HepG2 (cell line): ENCODE results near the gene NPFFR1. TPM values are rescaled to one million over a fixed set of nuclear protein-coding genes. Genes with fewer than 3 reads are reported as not detected.

Experiments used
- CTCF ChIP-seq: sonication (generic); formaldehyde crosslinking; IDR thresholded peaks from 2 replicates; pipeline ENCODE4 v1.5.0; 2020; ENCODE audit warnings: mild to moderate bottlenecking, missing genetic modification reagents, moderate library complexity
- ESRRA ChIP-seq: sonication (generic); formaldehyde crosslinking; IDR thresholded peaks from 2 replicates; pipeline ENCODE4 v1.5.1; 2020; ENCODE audit warnings: mild to moderate bottlenecking, low read depth, missing genetic modification reagents
- HIC2 ChIP-seq: sonication (generic); formaldehyde crosslinking; IDR thresholded peaks from 2 replicates; pipeline ENCODE4 v1.9.0; 2022; ENCODE audit warnings: low read depth, missing genetic modification reagents
- LRRFIP1 ChIP-seq: sonication (generic); formaldehyde crosslinking; conservative IDR thresholded peaks from 2 replicates; pipeline ENCODE4 v1.4.0; 2020; ENCODE audit warnings: missing genetic modification reagents
- NONO ChIP-seq, 2 experiments: fragments of 450-650 bp in 1 of 2; sonication (generic) in 1 of 2; formaldehyde crosslinking in 1 of 2; IDR thresholded peaks in 1 of 2; conservative IDR thresholded peaks in 1 of 2; 2 replicates each; pipeline versions ENCODE4 v1.6.1 to v1.8.0; 2017 to 2022; ENCODE audit warnings: mild to moderate bottlenecking in 1 of 2, missing genetic modification reagents in 1 of 2, moderate library complexity in 1 of 2
- RAD21 ChIP-seq: fragments of 450-650 bp; formaldehyde crosslinking; IDR thresholded peaks from 2 replicates; pipeline ENCODE4 v1.5.0; 2020; ENCODE audit warnings: mild to moderate bottlenecking
- SAFB2 ChIP-seq: sonication (generic); formaldehyde crosslinking; IDR thresholded peaks from 2 replicates; pipeline ENCODE4 v1.5.1; 2020; ENCODE audit warnings: missing genetic modification reagents, low read depth, mild to moderate bottlenecking, borderline replicate concordance
- SNAPC2 ChIP-seq: sonication (generic); formaldehyde crosslinking; IDR thresholded peaks from 2 replicates; pipeline ENCODE4 v1.8.1; 2022; ENCODE audit warnings: mild to moderate bottlenecking, missing genetic modification reagents
- SPEN ChIP-seq: sonication (generic); formaldehyde crosslinking; IDR thresholded peaks from 2 replicates; pipeline ENCODE4 v1.5.1; 2020; ENCODE audit warnings: low read depth, mild to moderate bottlenecking, missing genetic modification reagents
- TARDBP ChIP-seq: sonication (generic); formaldehyde crosslinking; IDR thresholded peaks from 2 replicates; pipeline ENCODE4 v1.8.0; 2022; ENCODE audit warnings: mild to moderate bottlenecking, missing genetic modification reagents
- U2AF1 ChIP-seq: fragments of 200-400 bp; formaldehyde crosslinking; optimal IDR thresholded peaks from 2 replicates; pipeline ENCODE3; 2017; ENCODE audit warnings: mild to moderate bottlenecking, low read depth, low read length
- XBP1 ChIP-seq: sonication (generic); formaldehyde crosslinking; IDR thresholded peaks from 2 replicates; pipeline ENCODE4 v1.5.0; 2020; ENCODE audit warnings: missing genetic modification reagents
- ZC3H13 ChIP-seq: sonication (generic); formaldehyde crosslinking; IDR thresholded peaks from 2 replicates; pipeline ENCODE4 v1.8.1; 2023; ENCODE audit warnings: mild to moderate bottlenecking, missing genetic modification reagents, moderate library complexity
- ZNF234 ChIP-seq: sonication (generic); formaldehyde crosslinking; conservative IDR thresholded peaks from 2 replicates; pipeline ENCODE4 v1.5.1; 2020; ENCODE audit warnings: mild to moderate bottlenecking, missing genetic modification reagents
- ZNF263 ChIP-seq: sonication (generic); formaldehyde crosslinking; IDR thresholded peaks from 2 replicates; pipeline ENCODE4 v1.4.0; 2020; ENCODE audit warnings: missing genetic modification reagents
- ZNF44 ChIP-seq: sonication (generic); formaldehyde crosslinking; IDR thresholded peaks from 2 replicates; pipeline ENCODE4 v1.5.1; 2020; ENCODE audit warnings: mild to moderate bottlenecking, missing genetic modification reagents
- ZNF441 ChIP-seq: sonication (generic); formaldehyde crosslinking; IDR thresholded peaks from 2 replicates; pipeline ENCODE4 v1.7.0; 2021; ENCODE audit warnings: missing genetic modification reagents, borderline replicate concordance
- ZNF7 ChIP-seq: IDR thresholded peaks from 2 replicates; pipeline ENCODE4 v1.6.1; 2016; ENCODE audit warnings: missing biosample characterization, missing genetic modification reagents
- ZNF720 ChIP-seq: sonication (generic); formaldehyde crosslinking; IDR thresholded peaks from 2 replicates; pipeline ENCODE4 v1.4.0; 2020; ENCODE audit warnings: missing genetic modification reagents
- ZNF775 ChIP-seq: sonication (generic); formaldehyde crosslinking; IDR thresholded peaks from 2 replicates; pipeline ENCODE4 v1.4.0; 2020; ENCODE audit warnings: missing genetic modification reagents, mild to moderate bottlenecking, moderate library complexity, borderline replicate concordance
- polyA plus RNA-seq, 8 experiments: library from polyadenylated mRNA; depleted of rRNA in 3 of 8; stranded (reverse) in 7 of 8; unstranded in 1 of 8; fragments of >200 nt; fragmentation: Illumina TruSeq in 4 of 8; extraction: Trizol in 4 of 8; gene quantifications; 2 replicates each; pipeline versions ENCODE4 v1.2.1 to v1.2.3, GENCODE V29; 2011 to 2016; ENCODE audit warnings: low read depth in 4 of 8, missing spikeins in 1 of 8, mixed read lengths in 1 of 8; ENCODE audit not compliant: insufficient read depth in 1 of 8
- total RNA-seq, 5 experiments: library from RNA; depleted of rRNA; stranded (reverse); fragments of >200 nt; fragmentation: Illumina TruSeq; extraction: Trizol; gene quantifications; 2 replicates each; pipeline ENCODE4 v1.2.3, GENCODE V29; 2016; ENCODE audit warnings: low read depth in 1 of 5
- TF ChIP-seq, protein P1 (sequence below): sonication (generic); formaldehyde crosslinking; IDR thresholded peaks from 2 replicates; pipeline ENCODE4 v1.4.0; 2020; ENCODE audit warnings: missing genetic modification reagents

The NPFFR1 gene
- total and polyA plus RNA-seq, 2 of the 13 experiments (the other 11 are each of a cell fraction or from before 2014, with no cell fraction given) = under 0.01 TPM; not detected in 1

DNA sequence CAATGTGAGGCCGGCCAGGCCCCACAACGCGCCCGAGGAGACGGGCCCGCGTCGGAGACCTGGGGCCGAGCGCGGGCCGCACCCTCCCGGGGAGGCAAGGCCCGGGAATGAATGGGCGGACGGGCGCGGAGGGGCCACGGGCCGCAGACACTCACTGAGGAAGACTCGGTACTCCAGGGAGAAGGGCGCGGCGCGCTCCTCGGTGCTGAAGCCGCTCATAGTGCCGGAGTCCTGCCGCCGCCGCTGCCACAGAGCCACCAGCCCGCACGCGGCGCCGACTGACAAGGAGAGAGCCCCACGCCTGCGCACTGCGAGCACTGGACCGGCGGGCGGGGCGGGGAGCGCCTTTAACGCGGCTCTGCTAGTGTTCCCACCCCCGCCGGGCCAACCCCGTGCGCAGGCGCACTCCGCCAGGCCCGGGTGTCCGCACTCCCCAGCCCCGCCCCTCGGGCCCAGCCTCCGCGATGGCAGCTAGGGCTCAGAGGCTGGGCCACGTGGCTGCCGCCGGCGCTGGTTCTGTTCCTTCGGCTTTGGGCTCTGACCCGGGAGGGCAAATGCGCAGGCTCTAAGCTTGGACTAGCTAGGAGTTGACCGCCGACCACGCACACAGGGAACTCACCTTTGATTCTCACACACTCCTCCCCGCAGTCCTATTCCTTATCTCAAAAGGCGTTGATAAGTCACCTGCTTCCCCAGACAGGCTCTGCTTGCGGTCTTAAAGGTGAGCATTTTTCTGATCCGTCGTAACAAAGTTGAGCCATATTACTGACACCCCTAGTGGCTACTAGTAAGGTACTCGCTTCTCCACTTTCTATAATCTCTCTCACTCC is 50.5 kb downstream of the NPFFR1 start, which contains the start of gene PPA1 (continued):
- TF ChIP-seq HIC2 (CRISPR knock-in tag) = 0 out of 2 replicates have a peak, but pooled peaks have one; percentile 28
- no peak for TF ChIP-seq ESRRA (CRISPR knock-in tag)
- TF ChIP-seq U2AF1 = no peak
- no peak for TF ChIP-seq LRRFIP1 (CRISPR knock-in tag)
- 0 out of 2 replicates have a peak, but pooled peaks have one; percentile 24 for TF ChIP-seq ZNF441 (CRISPR knock-in tag)
- 0 out of 2 replicates have a peak, but pooled peaks have one; percentile 16 for TF ChIP-seq ZNF263
- 0 out of 2 replicates have a peak, but pooled peaks have one; percentile 65 for TF ChIP-seq ZNF234 (CRISPR knock-in tag)
- no peak for TF ChIP-seq ZNF720 (CRISPR knock-in tag)
- 0 out of 2 replicates have a peak, but pooled peaks have one; percentile 13 for TF ChIP-seq SAFB2 (CRISPR knock-in tag)
- TF ChIP-seq ZNF775 (CRISPR knock-in tag) = no peak
- TF ChIP-seq RAD21 (CRISPR knock-in tag) = peak; percentile 40; the same call in 1 of the 2 replicates
- no peak for TF ChIP-seq ZNF7 (CRISPR knock-in tag)
- TF ChIP-seq CTCF (CRISPR knock-in tag) = peak; percentile 38; the same call in 1 of the 2 replicates
- no peak for TF ChIP-seq TARDBP (CRISPR knock-in tag)
- TF ChIP-seq XBP1 (CRISPR knock-in tag) = no peak
- peak; percentile 73 for TF ChIP-seq SPEN (CRISPR knock-in tag)
- peak; percentile 80; the same call in 1 of the 2 replicates for TF ChIP-seq ZC3H13 (CRISPR knock-in tag)
- TF ChIP-seq SNAPC2 (CRISPR knock-in tag) = 0 out of 2 replicates have a peak, but pooled peaks have one; percentile 12
- TF ChIP-seq, protein P1, sequence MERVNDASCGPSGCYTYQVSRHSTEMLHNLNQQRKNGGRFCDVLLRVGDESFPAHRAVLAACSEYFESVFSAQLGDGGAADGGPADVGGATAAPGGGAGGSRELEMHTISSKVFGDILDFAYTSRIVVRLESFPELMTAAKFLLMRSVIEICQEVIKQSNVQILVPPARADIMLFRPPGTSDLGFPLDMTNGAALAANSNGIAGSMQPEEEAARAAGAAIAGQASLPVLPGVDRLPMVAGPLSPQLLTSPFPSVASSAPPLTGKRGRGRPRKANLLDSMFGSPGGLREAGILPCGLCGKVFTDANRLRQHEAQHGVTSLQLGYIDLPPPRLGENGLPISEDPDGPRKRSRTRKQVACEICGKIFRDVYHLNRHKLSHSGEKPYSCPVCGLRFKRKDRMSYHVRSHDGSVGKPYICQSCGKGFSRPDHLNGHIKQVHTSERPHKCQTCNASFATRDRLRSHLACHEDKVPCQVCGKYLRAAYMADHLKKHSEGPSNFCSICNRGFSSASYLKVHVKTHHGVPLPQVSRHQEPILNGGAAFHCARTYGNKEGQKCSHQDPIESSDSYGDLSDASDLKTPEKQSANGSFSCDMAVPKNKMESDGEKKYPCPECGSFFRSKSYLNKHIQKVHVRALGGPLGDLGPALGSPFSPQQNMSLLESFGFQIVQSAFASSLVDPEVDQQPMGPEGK (CRISPR knock-in tag) = peak; percentile 91
- TF ChIP-seq NONO (IDR thresholded peaks at IDR 0.05) = no peak
- TF ChIP-seq NONO (CRISPR knock-in tag; conservative IDR thresholded peaks at IDR 0.05) = peak; percentile 70
- peak; percentile 64; the same call in 1 of the 2 replicates for TF ChIP-seq ZNF44 (CRISPR knock-in tag)
